Upper lobe of left lung (tissue), 4 donors: ENCODE results near the gene MEIKIN.

Experiments
- POLR2A ChIP-seq, 4 donors: fragments of 450-650 bp; IDR thresholded peaks; one replicate each; pipeline ENCODE4 v1.5.1; 2016 to 2017; ENCODE audit warnings: antibody characterized with exemption in 4 of 4, mild to moderate bottlenecking in 2 of 4
- TF ChIP-seq, protein P1 (sequence below), 6 experiments: fragments of 450-650 bp in 4 of 6; fragments of 200-600 bp in 2 of 6; sonication (generic) in 2 of 6; IDR thresholded peaks; one replicate each; pipeline ENCODE4 v1.5.1; 2016 to 2019; ENCODE audit warnings: antibody characterized with exemption in 6 of 6

DNA sequence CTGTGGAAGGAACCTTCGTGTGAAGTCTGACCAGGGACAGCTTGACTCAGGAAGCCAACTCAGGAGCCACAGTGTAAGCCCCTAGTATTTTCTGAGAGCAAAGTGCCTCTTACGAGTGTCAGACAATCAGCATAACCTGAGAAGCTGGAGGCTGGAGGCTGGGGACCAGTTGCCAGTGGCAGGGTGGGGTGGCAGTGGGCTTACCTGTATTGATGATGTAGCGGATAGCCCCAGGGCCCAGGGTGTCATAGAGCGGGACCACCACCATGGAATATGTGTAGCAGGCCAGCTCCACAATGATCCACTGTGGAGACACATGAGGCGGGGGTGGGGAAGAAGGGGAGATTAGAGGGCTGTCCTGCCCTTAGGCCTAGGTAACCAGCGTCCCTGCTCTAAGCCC lies 43.1 kb upstream of the MEIKIN start:
- TF ChIP-seq, protein P1, sequence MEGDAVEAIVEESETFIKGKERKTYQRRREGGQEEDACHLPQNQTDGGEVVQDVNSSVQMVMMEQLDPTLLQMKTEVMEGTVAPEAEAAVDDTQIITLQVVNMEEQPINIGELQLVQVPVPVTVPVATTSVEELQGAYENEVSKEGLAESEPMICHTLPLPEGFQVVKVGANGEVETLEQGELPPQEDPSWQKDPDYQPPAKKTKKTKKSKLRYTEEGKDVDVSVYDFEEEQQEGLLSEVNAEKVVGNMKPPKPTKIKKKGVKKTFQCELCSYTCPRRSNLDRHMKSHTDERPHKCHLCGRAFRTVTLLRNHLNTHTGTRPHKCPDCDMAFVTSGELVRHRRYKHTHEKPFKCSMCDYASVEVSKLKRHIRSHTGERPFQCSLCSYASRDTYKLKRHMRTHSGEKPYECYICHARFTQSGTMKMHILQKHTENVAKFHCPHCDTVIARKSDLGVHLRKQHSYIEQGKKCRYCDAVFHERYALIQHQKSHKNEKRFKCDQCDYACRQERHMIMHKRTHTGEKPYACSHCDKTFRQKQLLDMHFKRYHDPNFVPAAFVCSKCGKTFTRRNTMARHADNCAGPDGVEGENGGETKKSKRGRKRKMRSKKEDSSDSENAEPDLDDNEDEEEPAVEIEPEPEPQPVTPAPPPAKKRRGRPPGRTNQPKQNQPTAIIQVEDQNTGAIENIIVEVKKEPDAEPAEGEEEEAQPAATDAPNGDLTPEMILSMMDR (IDR thresholded peaks at IDR 0.05) = no peak
- TF ChIP-seq POLR2A (IDR thresholded peaks at IDR 0.05) = no peak
